GM10266 (cell line): ENCODE measurements around the gene CCDC127.

ENCODE experiments used
- DNase-seq: peaks from one replicate; pipeline ENCODE4 v3.0.0; 2012; ENCODE audit errors: extremely low spot score
- CTCF ChIP-seq: IDR thresholded peaks from 2 replicates; pipeline ENCODE4 v1.5.1; 2012; ENCODE audit warnings: mild to moderate bottlenecking, low read depth; ENCODE audit not compliant: control insufficient read depth, insufficient read depth; ENCODE audit errors: missing control alignments

Gene CCDC127

DNA sequence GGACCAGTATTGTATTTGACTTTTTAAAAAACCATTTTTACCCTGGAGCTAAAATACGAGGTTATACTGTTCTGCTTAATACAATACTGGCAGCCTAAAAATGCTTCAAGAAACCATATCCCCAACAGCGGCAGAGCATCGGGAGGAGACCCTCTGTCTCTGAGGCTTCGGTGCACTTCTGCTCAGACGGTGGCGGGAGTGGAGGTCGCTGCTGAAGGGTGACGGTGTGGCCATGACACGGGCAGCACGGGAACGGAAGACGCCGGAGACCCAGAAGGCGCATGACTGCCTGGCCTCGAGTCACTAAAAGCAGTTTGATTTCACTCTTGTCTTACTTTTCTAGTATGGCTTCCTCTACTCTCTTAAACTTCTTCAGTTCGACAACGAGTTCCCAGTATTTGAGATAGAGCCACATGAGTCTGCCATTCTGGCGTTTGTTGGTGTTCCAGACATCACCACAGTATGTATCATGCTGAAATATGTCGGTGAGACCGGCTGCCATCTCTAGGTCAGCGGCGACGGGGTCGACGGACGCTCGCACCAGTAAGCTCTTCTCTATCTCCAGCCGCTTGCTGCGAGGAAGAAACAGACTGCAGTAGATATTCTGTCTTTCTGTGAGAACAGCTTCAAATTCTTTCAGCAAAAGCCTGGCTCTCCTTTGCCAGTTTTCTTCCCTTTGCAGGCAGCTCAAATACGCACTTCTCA lies 12.8 kb downstream of the CCDC127 start:
- TF ChIP-seq CTCF = no peak

DNA sequence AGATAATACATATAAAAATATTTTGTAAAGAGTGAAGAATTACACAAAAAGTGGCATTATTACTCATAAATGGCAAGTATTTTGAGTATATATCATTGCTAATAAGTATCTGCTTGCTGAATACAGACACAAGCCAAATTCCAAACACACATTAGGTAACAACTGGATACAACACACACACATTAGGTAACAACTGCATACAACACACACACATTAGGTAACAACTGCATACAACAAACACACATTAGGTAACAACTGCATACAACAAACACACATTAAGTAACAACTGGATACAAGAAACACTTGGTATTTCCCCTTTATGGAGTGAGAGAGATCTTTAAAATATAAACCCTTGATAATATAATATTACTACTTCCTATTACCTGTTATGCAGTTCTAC lies 13.5 kb downstream of the CCDC127 start:
- DNase-seq = no peak
- no peak for TF ChIP-seq CTCF

More for the DNA sequence above, 12.8 kb downstream of the CCDC127 start:
- DNase-seq = no peak

GRCh38 chr5:204001-204400 lies 14.0 kb downstream of the CCDC127 start:
- no peak for DNase-seq
- TF ChIP-seq CTCF = no peak

DNA sequence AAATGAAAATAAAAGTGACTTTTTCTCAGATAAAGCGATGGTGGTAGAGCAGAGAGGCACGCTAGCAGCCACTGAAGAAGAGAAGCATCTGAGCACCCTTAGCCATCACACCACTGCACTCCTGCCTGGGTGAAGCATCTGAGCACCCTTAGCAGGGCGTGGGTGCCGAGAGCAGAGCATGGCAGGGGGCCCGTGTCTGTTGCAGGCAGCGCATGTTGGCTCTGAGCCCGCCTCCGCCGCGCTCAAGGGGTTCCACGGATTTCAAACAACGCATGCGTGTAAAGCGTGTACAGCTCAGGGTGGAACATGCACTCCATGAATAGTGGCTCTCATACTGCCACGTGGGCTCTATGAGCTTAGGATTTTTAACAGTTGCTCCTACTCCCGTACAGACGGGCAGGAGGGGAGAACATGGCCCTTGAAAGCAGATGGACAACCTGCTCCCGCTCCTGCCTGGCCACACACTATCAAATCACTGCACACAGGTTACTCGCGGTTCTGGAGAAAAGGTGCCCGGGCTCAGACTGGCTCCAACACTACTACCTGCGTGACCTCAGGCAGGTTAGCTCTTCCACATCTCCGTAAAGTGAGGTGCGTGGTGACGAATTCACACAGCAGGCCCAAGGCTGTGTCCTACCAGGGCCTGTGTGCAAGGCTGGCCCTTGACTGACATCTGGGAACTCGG lies 14.6 kb downstream of the CCDC127 start:
- DNase-seq = no peak
- TF ChIP-seq CTCF = no peak

DNA sequence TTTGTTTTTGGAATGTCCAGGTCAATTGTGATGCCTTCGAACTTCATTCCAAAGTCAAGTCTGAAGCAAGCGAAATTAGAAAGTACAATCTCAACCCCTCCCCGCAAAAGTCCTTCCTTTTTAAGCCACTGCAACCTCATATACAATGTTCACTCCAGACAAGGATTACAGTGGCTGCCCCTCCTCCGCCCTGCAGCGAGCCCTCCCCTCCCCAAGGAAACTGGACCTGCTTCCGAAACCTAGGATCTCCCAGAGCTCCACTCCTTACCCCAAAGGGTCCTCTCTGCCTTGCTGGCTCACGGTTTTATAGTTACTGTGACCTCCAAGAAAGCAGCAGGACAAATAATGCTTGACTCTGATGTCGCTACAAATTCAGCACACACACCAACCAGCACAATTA lies 16.3 kb downstream of the CCDC127 start:
- no peak for DNase-seq
- no peak for TF ChIP-seq CTCF

DNA sequence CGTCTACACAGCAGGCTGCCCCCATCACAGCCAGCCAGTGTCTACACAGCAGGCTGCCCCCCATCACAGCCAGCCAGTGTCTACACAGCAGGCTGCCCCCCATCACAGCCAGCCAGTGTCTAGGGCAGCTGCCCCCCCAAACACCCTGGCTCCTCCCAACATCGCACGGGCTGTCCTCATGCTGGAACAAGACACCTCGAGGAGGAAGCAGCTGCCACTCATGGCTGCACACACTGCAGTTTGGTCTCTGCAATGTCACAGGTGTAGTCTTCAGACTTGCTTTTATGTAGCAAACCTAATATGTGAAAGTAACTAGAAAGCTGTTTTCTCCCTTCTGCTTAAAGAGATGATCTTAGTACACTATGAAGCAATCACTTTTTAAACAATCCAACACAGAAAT lies 17.0 kb downstream of the CCDC127 start:
- DNase-seq = no peak
- no peak for TF ChIP-seq CTCF

- no peak for TF ChIP-seq CTCF
- DNase-seq = no peak
These were observed 17.9 kb downstream of the CCDC127 start for GRCh38 chr5:199950-200645.
